Measurements from ENCODE around the gene USP17L28.
A peak's percentile ranks its signal among the peaks of the same experiment; 100 is the strongest.
"Not testable (repeated sequence)": the region's sequence is repeated elsewhere in the genome, so short reads cannot be mapped to it uniquely, and the experiment has no call there.

USP17L28 gene, protein sequence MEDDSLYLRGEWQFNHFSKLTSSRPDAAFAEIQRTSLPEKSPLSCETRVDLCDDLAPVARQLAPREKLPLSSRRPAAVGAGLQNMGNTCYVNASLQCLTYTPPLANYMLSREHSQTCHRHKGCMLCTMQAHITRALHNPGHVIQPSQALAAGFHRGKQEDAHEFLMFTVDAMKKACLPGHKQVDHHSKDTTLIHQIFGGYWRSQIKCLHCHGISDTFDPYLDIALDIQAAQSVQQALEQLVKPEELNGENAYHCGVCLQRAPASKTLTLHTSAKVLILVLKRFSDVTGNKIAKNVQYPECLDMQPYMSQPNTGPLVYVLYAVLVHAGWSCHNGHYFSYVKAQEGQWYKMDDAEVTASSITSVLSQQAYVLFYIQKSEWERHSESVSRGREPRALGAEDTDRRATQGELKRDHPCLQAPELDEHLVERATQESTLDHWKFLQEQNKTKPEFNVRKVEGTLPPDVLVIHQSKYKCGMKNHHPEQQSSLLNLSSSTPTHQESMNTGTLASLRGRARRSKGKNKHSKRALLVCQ

DNA sequence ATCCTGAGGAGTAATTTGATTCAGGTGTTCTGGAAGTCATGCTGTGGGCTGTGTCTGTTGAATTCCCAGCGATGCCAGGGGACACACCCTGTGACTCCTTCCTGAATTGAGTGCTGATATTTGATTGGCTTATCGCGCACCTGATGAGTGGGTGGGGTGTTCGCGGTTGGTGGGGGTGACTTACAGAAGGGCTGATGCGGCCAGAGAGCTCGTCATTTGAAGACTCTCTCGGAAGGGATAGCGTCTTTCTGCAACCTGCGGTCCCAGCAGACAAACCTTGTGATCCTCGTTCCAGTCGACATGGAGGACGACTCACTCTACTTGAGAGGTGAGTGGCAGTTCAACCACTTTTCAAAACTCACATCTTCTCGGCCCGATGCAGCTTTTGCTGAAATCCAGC lies at the start of gene USP17L28:
USP17L28 (plus strand) TSS at position 301 of the 400 bp plus-strand sequence; CDS start at position 301, 0 bp downstream.
- DNase-seq, result not testable (repeated sequence)

DNA sequence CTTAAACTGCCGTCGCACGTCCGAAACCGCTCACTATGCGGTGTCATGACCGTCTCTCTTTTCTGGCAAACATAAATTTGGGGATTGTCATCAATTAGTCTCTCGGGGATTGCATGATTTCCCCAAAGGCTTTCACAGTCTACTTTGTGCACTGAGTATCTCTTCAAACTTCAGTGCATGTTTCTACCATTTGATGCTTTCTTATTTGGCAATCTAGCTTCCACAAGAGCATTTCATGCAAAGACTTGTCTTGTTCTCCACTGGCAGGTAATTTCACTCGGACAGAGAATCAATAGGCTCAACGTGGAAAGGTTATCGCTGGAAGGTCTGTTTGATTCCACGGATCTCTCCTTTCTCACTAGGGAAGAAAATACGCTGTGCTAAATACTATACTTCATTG lies 24.5 kb upstream of the USP17L28 start:
- DNase-seq, result not testable (repeated sequence)

DNA sequence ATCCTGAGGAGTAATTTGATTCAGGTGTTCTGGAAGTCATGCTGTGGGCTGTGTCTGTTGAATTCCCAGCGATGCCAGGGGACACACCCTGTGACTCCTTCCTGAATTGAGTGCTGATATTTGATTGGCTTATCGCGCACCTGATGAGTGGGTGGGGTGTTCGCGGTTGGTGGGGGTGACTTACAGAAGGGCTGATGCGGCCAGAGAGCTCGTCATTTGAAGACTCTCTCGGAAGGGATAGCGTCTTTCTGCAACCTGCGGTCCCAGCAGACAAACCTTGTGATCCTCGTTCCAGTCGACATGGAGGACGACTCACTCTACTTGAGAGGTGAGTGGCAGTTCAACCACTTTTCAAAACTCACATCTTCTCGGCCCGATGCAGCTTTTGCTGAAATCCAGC lies 23.8 kb upstream of the USP17L28 start, which contains the start of gene USP17L24:
USP17L24 (plus strand) TSS at position 301 of the 400 bp plus-strand sequence; CDS start at position 301, 0 bp downstream.
- DNase-seq, result not testable (repeated sequence)

DNA sequence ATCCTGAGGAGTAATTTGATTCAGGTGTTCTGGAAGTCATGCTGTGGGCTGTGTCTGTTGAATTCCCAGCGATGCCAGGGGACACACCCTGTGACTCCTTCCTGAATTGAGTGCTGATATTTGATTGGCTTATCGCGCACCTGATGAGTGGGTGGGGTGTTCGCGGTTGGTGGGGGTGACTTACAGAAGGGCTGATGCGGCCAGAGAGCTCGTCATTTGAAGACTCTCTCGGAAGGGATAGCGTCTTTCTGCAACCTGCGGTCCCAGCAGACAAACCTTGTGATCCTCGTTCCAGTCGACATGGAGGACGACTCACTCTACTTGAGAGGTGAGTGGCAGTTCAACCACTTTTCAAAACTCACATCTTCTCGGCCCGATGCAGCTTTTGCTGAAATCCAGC lies 19.1 kb upstream of the USP17L28 start, which contains the start of gene USP17L25:
USP17L25 (plus strand) TSS at position 301 of the 400 bp plus-strand sequence; CDS start at position 301, 0 bp downstream.
- DNase-seq, result not testable (repeated sequence)

DNA sequence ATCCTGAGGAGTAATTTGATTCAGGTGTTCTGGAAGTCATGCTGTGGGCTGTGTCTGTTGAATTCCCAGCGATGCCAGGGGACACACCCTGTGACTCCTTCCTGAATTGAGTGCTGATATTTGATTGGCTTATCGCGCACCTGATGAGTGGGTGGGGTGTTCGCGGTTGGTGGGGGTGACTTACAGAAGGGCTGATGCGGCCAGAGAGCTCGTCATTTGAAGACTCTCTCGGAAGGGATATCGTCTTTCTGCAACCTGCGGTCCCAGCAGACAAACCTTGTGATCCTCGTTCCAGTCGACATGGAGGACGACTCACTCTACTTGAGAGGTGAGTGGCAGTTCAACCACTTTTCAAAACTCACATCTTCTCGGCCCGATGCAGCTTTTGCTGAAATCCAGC lies 14.3 kb upstream of the USP17L28 start, which contains the start of gene USP17L26:
USP17L26 (plus strand) TSS at position 301 of the 400 bp plus-strand sequence; CDS start at position 301, 0 bp downstream.
- not testable (repeated sequence) for DNase-seq

DNA sequence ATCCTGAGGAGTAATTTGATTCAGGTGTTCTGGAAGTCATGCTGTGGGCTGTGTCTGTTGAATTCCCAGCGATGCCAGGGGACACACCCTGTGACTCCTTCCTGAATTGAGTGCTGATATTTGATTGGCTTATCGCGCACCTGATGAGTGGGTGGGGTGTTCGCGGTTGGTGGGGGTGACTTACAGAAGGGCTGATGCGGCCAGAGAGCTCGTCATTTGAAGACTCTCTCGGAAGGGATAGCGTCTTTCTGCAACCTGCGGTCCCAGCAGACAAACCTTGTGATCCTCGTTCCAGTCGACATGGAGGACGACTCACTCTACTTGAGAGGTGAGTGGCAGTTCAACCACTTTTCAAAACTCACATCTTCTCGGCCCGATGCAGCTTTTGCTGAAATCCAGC lies 9.6 kb upstream of the USP17L28 start, which contains the start of gene USP17L5:
USP17L5 (plus strand) TSS at position 301 of the 400 bp plus-strand sequence; CDS start at position 301, 0 bp downstream.
- not testable (repeated sequence) for DNase-seq

DNA sequence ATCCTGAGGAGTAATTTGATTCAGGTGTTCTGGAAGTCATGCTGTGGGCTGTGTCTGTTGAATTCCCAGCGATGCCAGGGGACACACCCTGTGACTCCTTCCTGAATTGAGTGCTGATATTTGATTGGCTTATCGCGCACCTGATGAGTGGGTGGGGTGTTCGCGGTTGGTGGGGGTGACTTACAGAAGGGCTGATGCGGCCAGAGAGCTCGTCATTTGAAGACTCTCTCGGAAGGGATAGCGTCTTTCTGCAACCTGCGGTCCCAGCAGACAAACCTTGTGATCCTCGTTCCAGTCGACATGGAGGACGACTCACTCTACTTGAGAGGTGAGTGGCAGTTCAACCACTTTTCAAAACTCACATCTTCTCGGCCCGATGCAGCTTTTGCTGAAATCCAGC lies 4.8 kb upstream of the USP17L28 start, which contains the start of gene USP17L27:
USP17L27 (plus strand) TSS at position 301 of the 400 bp plus-strand sequence; CDS start at position 301, 0 bp downstream.
- DNase-seq, result not testable (repeated sequence)

DNA sequence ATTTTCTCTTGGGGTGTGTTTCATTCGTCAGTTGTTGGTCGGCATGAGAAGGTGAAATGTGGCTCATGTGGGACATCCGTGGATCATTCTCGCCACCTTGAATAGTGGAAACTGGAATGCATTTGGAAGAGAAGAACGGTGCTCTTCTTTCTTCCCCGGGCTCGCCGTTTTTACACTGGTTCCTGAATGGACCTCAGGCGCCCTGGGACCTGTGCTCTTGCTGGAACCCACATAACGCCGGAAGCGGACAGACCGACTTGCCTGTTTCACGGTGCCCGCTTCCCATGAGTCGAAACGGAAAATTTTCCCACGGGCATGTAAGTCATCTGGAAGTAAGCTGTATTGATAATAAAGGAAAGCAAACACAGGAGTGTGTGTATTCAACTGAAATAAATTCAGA lies 2.2 kb downstream of the USP17L28 start:
- DNase-seq, result not testable (repeated sequence)

DNA sequence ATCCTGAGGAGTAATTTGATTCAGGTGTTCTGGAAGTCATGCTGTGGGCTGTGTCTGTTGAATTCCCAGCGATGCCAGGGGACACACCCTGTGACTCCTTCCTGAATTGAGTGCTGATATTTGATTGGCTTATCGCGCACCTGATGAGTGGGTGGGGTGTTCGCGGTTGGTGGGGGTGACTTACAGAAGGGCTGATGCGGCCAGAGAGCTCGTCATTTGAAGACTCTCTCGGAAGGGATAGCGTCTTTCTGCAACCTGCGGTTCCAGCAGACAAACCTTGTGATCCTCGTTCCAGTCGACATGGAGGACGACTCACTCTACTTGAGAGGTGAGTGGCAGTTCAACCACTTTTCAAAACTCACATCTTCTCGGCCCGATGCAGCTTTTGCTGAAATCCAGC lies 4.6 kb downstream of the USP17L28 start, which contains the start of gene USP17L29:
USP17L29 (plus strand) TSS at position 301 of the 400 bp plus-strand sequence; CDS start at position 301, 0 bp downstream.
- not testable (repeated sequence) for DNase-seq

DNA sequence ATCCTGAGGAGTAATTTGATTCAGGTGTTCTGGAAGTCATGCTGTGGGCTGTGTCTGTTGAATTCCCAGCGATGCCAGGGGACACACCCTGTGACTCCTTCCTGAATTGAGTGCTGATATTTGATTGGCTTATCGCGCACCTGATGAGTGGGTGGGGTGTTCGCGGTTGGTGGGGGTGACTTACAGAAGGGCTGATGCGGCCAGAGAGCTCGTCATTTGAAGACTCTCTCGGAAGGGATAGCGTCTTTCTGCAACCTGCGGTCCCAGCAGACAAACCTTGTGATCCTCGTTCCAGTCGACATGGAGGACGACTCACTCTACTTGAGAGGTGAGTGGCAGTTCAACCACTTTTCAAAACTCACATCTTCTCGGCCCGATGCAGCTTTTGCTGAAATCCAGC lies 14.1 kb downstream of the USP17L28 start, which contains the start of gene USP17L30:
USP17L30 (plus strand) TSS at position 301 of the 400 bp plus-strand sequence; CDS start at position 301, 0 bp downstream.
- not testable (repeated sequence) for DNase-seq

DNA sequence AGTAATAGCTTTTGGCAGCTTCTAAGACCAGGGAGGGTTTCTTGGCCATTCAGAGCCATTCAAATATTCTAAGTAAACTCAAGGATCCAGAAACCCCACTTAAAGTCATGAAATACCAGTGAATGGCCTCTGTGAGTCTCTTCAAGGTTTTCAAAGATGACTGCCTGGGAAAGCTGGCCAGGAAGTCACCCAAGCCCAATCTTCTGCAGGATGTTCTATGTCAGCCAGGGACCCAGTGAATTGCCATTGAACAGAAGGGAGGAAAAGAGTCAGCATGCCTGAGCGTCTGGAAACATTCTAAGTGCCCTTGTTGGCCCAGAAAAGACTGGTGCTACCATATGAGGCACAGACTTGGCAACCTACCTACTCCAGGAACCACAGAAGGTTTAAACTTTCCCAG lies 31.2 kb downstream of the USP17L28 start:
- not testable (repeated sequence) for DNase-seq

DNA sequence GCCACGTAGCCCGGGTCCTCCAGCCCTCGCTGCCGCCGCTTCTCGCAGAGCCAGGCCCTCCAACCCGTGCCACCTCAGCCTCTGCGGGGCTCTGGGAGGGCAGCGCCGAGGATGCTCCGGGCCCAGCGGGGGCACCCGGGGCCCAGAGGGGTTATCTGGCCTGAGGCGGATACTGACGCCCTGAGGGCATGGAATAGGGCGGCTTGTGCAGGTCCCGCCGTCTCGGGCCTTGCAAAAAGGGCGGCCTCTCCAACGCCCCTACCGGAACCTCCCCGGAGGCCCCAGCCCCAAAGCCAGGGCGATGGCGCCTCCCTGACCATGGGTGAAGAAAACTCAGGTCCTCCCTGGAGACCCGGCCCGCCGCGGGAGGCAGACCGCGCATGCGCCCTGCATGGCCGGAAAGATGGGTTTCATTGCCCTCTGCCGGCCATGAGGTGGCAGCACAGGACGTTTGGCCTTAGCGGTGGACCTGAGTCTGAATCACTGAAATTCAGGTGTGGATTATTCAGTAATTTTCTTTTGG lies 32.4 kb downstream of the USP17L28 start:
- DNase-seq, result peak in 6 of 51 donors; percentile 1 to 37 (median 14)

DNA sequence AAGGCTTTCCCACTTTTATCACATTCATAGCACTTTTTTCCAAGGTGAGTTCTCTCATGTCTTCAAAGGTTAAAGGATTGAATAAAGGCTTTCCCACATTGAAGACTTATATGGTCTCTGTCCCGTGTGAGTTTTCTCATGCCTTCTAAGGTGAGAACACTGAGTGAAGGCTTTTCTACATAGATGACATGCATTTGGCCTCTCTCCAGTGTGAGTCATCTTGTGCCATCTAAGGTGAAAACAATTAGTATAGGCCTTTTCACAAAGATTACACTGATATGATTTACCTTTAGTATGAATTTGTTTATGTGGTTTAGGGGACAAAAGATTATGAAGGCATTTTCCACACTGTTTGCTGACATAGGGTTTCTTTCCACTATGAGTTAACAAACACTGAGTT lies 35.4 kb downstream of the USP17L28 start:
- DNase-seq, result no peak

DNA sequence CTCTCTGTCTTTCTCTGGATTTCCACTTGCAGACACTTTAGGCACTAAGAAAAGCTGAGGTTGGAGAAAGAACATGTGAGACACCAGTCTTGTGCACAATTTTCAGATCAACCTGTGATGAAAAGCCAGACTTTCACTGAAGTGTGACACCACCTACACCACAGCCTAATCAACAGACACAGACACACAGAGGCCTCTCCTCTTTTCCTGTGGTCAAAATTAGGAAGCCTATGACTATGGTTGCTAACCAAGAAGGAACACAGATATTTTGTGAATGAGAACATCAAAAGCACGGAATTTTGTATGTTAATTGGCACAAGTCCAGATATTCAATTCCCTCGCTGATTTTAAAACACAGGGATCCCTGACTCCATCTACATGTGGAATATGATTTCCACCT lies 40.3 kb downstream of the USP17L28 start:
- not testable (repeated sequence) for DNase-seq

Measured in hypothalamus (tissue), 51 donors.